Activated CD4-positive, CD25-positive, alpha-beta regulatory T cell treated with anti-CD3 and anti-CD28 coated beads, Interleukin-2, amount 50 U/mL, for 16 hours (primary cell): Measurements from ENCODE around the gene PRSS48.
"Not testable (repeated sequence)": the region's sequence is repeated elsewhere in the genome, so short reads cannot be mapped to it uniquely, and the experiment has no call there.

Source experiments
- DNase-seq: peaks from one replicate; pipeline ENCODE4 v3.0.0-alpha.2; 2020; ENCODE audit warnings: low read depth, low spot score

The PRSS48 gene, protein sequence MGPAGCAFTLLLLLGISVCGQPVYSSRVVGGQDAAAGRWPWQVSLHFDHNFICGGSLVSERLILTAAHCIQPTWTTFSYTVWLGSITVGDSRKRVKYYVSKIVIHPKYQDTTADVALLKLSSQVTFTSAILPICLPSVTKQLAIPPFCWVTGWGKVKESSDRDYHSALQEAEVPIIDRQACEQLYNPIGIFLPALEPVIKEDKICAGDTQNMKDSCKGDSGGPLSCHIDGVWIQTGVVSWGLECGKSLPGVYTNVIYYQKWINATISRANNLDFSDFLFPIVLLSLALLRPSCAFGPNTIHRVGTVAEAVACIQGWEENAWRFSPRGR

DNA sequence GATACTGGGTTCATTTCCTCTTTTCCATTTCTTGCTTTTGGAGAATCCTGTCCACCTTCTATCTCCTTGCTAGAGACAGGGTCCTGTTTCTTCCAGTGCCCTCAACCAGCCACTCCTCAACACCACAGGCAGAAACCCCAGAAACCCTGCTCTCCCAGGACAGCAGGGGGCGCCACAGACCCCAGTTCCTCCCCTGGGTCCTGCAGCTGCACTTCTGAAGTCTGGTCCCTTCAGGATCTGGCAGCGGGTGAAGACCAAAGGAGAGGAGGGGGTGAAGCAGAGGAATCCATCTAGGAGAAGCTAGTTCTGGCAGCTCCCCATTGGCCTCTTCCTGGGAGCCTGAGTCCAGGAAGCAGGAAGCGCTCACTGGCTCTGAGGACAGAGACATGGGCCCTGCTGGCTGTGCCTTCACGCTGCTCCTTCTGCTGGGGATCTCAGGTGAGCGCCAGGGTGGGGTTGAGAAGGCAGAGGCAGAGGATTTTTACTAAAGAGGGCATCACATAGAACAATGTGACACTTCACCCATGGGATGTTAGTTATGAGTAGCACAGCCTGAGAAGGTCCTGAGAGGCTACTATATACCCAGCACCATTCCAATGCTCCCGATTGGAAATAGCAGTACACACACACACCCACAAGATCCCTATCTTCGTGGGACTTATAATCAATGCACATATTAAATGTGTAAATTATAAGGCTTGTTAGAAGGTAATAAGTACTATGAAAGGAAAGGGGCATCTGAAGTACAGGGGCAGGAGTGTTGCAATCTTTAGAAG, at the start of gene PRSS48:
Gene PRSS48, plus strand, starts transcription at position 375 of the 776 bp plus-strand sequence. Its CDS starts 12 bp downstream, at position 387.
- DNase-seq, result no peak

DNA sequence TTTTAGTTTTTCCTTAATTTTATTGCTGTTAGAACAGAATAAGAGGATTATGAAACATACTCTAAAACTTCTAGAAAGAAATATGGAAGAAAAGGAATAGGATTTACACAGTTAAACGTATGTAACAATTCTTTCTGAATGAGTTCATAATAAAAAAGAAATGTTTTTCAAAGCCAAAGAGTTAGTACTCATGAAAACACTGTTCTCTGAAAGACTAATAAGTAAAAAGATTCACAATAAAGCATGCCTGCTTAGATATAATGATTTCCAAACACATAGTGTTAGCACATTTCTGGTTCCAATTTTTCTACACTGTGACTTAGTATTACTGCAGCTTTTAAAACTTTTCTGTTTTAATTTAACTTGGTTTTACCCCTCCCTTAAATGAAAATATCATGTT, 49.8 kb upstream of the PRSS48 start:
- DNase-seq, result no peak

DNA sequence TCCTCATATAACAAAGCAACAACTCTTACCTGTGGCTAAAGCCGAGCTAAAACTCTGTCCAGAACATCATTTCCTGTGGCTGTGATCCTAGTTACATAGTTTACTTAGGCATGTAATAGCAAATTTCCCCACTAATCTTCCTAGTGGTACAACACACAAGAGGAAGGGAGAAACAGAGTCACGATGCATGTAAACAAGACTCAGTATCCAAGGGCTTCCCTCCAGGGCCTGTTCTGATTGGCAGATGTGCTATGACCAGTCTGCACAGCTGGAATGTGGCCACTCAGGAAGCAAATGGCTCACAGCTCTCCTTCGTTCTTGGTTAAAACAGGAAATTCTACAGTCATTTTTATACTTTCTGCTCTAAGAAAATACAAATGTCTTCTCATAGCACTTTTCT, 49.2 kb upstream of the PRSS48 start:
- DNase-seq, result no peak

GRCh38 chr4:151228189-151229119, 48.5 kb upstream of the PRSS48 start:
- no peak for DNase-seq

- DNase-seq, result no peak
Observed at GRCh38 chr4:151231915-151232595, 44.9 kb upstream of the PRSS48 start.

GRCh38 chr4:151233600-151233999, 43.4 kb upstream of the PRSS48 start:
- DNase-seq, result no peak

- not testable (repeated sequence) for DNase-seq
Observed at GRCh38 chr4:151235373-151235772, 41.6 kb upstream of the PRSS48 start.

GRCh38 chr4:151236036-151236435, 40.9 kb upstream of the PRSS48 start:
- DNase-seq, result no peak

- DNase-seq, result no peak
Observed at GRCh38 chr4:151238477-151238876, 38.5 kb upstream of the PRSS48 start.

GRCh38 chr4:151239608-151240007, 37.4 kb upstream of the PRSS48 start:
- DNase-seq, result no peak

- no peak for DNase-seq
Observed at GRCh38 chr4:151242305-151242704, 34.7 kb upstream of the PRSS48 start.

DNA sequence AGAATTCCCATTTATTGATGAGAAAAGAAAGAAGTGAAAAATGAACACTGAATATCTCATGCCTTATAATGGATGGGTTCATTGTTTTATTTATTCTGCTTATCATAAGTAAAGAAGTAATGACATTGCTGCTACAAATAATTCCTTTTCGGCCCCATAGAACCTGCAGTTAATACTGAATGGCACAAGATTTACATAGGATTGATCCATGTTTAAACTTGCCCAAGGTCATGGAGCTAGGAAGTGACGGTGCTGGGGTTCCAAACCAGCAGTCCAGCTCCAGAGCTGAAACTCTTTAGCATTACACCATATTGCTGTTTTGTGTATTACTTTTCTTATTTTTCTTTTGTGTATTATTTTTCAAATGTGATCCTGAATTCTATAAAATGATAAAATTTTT, 30.2 kb upstream of the PRSS48 start:
- DNase-seq, result no peak

GRCh38 chr4:151247395-151247794, 29.6 kb upstream of the PRSS48 start:
- no peak for DNase-seq

GRCh38 chr4:151248519-151248918, 28.4 kb upstream of the PRSS48 start:
- no peak for DNase-seq

DNA sequence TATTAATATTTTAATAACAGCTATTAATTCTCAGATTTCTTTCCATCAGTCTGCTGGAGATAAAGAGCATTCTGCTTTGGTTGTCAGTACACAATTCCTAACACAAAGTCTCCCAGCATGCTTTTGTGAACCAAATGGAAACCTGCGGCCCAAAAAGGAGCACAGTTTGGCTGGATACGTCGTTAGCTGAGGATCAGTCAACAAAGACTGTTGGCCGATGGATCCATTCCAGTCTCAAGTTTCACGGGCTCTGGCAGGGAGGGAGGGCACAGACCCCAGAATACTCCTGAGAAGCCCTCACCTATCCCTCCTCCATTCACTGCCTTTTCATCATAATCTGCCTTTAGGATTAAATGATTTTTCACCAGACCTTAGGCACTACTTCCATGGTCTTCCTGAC, 26.3 kb upstream of the PRSS48 start:
- no peak for DNase-seq

- no peak for DNase-seq
Observed at GRCh38 chr4:151251603-151252304, 25.2 kb upstream of the PRSS48 start.

GRCh38 chr4:151255226-151255625, 21.7 kb upstream of the PRSS48 start:
- not testable (repeated sequence) for DNase-seq

DNA sequence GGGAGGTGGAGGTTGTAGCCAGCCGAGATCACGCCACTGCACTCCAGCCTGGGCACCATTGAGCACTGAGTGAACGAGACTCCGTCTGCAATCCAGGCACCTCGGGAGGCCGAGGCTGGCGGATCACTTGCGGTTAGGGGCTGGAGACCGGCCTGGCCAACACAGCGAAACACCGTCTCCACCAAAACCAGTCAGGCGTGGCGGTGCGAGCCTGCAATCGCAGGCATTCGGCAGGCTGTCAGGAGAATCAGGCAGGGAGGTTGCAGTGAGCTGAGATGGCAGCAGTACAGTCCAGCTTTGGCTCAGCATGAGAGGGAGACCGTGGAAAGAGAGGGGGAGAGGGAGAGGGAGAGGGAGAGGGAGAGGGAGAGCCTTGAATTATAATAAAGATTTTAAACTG, 21.3 kb upstream of the PRSS48 start:
- DNase-seq, result not testable (repeated sequence)

GRCh38 chr4:151256134-151256533, 20.8 kb upstream of the PRSS48 start:
- DNase-seq, result no peak

GRCh38 chr4:151257704-151258103, 19.3 kb upstream of the PRSS48 start:
- no peak for DNase-seq

DNA sequence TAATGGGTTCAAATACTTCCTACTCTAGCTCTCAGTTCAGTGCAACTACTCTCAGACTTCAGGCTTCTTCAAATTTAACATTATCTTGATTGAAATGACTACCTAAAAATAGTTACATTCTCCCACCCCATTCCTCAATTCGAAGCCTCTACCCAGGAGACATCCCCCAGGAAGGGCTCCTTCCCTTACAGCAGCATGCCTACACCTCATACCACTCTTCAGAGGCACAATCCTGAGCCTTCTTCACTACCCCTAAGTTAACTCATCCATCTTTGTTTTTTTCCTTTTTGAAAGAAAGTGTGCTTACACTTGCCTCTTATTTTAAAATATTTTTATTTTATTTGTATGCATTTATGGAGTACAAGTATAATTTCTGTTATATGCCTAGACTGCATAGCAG, 17.2 kb upstream of the PRSS48 start:
- DNase-seq, result no peak
